Caki2 (cell line): ENCODE measurements around the gene TMPO. TPM values are rescaled to one million over a fixed set of nuclear protein-coding genes. Genes with fewer than 3 reads are reported as not detected.
"Not testable (repeated sequence)": the region's sequence is repeated elsewhere in the genome, so short reads cannot be mapped to it uniquely, and the experiment has no call there.

Experiments used
- DNase-seq: peaks from one replicate; pipeline ENCODE4 v3.0.0-alpha.2; 2015; ENCODE audit warnings: low read depth
- in situ Hi-C: cut with HindIII; loops from 2 replicates; pipeline ENCODE4 v1.10.0; 2016; ENCODE audit warnings: low sequenced_read_pairs, low pct_unique_long_range_greater_than_20kb, mixed read lengths
- total RNA-seq: library from RNA; depleted of rRNA; stranded (reverse); fragments of >200 nt; shearing (Covaris generic); gene quantifications from 2 replicates; pipeline ENCODE4 v1.2.3, GENCODE V29; 2014; ENCODE audit warnings: low replicate concordance; rRNA removed

Gene TMPO
- total RNA-seq = 239 and 264 TPM in 2 replicates

GRCh38 chr12:98515287-98516110 is at the start of gene TMPO:
TSS of gene TMPO (plus strand) at chr12:98515590. CDS start at chr12:98515868, 278 bp downstream.
- peak; percentile 95 for DNase-seq
- in situ Hi-C loops = no loop called here

- DNase-seq = no peak
- in situ Hi-C loops = no loop called here
Measured at GRCh38 chr12:98465950-98466602, 49.3 kb upstream of the TMPO start.

- in situ Hi-C loops = no loop called here
Measured at GRCh38 chr12:98466640-98467400, 48.6 kb upstream of the TMPO start.

DNA sequence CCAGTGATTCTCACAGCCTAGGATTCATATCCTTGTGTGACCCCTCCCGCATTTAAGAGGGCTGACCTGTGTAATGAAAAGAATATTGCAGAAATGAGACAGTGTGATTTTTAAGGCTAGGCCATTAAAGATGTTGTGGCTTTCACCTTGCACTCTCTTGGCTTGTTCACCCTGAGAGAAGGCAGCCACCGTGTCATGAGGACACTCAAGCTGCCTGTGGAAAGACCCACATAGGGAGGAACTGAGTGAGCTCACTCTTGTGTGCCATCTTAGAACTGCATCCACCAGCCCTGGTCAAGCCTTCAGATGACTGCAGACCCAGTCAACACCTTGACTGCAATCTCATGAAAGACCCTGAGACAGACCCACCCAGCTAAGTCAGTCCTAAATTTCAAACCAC is 46.3 kb upstream of the TMPO start:
- DNase-seq = no peak
- in situ Hi-C loops = no loop called here

More at GRCh38 chr12:98466640-98467400, 48.6 kb upstream of the TMPO start:
- no peak for DNase-seq

- no peak for DNase-seq
Measured at GRCh38 chr12:98470469-98471082, 44.8 kb upstream of the TMPO start.

DNA sequence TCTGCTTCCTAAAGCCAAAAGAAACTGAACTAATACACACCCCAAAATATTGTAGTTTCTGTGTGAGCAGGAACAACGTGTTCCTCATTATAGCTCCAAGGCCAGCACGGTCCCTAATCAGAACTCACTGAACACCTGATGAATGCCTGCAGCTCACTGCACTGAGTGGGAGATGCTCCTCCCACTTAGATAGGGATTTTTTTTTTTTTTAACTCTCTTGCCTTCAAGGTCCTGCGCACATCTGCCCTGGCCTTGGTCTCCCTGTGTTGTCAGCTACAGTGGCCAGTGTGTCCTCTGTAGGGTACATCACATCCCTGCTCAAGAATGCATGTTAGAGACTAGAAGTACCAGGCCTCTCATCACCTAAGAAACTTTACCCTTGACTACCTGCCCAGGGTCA is 44.3 kb upstream of the TMPO start:
- DNase-seq = no peak
- in situ Hi-C loops = no loop called here

More at GRCh38 chr12:98470469-98471082, 44.8 kb upstream of the TMPO start:
- in situ Hi-C loops = no loop called here

GRCh38 chr12:98475565-98475908 is 39.9 kb upstream of the TMPO start:
- in situ Hi-C loops = no loop called here
- no peak for DNase-seq

GRCh38 chr12:98478606-98479005 is 36.8 kb upstream of the TMPO start:
- in situ Hi-C loops = no loop called here
- DNase-seq = no peak

DNA sequence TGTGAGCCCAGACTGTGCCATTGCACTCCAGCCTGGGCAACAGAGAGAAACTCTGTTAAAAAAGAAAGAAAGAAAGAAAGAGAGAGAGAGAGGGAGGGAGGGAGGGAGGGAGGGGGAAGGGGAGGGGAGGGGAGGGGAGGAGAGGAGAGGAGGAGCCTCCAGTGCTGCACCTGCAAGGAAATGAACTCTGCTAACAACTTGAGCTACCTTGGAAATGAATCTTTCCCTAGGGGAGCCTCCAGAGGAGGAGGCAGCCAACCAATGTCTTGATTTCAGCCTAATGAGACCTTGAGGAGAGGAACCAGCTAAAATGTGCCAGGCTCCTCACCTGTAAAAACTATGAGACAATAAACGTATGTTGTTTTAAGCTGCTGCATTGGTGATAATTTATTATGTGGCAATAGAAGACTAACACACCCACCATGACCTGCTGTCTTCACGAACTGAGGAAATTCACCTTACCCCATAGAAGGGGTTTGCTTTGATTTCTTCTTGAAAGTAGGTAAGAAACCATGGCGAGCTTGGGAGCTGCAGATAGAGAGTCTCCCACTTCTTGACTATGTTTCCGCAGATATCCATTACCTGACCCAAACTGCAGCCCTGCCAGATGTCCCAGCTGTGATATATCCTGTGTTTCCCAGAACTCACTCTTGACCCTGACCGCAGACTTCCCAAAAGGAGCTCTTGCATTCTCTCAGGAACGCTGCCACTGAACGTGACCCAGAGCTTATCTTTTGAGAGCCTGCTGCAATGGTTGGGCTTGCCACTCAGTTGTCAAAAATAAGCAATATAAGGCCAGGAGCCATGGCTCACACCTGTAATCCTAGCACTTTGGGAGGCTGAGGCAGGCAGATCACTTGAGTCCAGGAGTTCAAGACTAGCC is 31.5 kb upstream of the TMPO start:
- in situ Hi-C loops = no loop called here
- no peak for DNase-seq

DNA sequence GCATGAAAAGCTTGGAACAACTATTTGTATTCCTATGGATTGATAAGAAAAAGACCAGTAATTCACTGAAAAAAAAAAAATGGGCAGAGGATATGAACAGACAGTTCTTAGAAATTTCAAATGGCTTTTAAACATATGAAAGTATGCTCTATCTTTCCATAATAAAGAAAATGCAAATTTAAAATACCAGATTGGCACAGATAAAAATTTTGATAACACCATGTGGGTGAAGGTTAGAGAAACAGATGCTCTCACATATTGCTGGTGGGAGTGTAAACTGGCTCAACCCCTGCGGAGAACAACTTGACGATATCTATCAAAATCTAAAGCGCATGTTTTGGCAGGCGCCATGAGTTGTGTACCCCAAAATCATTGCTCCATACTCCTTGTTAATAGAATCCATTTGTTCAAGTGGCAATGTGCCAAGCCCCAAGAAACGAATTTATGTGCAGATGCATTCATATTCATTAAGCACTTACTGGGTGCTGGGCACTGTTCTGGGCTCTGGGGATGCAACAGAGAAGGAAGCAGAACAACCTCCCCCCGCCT is 29.5 kb upstream of the TMPO start:
- DNase-seq = no peak
- in situ Hi-C loops = no loop called here

- DNase-seq, in situ Hi-C loops: not testable (repeated sequence)
Measured at GRCh38 chr12:98488416-98488815, 27.0 kb upstream of the TMPO start.

DNA sequence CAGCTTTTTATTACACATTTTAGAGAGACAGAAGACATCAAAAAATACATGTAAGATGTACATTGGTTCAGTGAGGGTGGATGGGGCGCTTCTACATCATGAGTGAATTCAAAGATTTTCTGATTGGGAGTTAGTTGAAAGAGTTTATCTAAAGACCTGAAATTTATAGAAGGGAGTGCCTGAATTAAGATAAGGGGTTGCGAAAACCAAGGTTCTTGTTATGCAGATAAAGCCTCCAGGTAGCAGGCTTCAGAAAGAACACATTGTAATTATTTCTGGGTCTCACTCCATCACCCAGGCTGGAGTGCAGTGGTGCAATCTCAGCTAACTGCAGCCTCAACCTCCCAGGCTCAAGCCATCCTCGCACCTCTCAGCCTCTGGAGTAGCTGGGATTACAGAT is 26.2 kb upstream of the TMPO start:
- in situ Hi-C loops = no loop called here
- no peak for DNase-seq

DNA sequence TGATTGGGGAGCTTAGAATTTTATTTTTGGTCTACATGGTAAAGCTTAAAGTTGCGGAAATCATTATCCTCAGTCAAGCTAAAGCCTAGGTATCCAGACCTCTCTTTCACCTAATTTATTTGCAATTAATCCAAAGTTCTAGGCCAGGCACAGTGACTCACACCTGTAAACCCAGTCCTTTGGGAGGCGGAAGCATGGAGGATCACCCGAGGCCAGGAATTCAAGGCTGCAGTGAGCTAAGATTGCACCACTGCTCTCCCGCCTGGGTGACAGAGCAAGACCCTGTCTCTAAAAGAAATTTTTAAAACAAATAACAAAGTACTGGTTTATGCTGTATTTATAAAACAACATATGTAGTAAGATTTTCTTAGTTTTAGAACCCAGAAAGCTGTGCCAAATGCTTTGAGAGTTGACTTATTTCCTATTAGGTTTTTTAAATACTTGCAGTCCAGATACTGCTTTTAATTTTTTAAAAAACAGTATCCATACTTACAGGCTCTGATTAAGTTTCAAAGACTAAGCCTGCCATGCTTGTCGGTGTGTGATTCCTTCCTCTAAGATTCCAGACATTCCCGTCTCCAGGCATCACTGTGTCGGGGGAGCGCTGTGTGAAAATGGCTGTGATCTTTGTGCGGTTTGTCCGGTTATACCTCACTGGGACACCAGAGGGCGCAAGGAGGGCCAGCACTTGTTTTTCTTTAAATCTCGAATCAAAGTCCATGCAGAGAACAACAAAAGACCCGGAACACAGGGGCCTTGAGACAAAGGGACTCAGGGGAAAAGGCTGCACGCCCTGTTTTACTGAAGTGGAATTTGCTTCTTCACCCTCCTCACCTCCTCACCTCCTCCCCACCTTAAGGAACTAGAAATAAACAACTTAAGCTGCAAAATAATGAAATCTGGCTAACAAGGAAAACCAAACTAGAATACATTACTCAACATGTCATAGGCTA is 24.6 kb upstream of the TMPO start:
- in situ Hi-C loops = no loop called here

GRCh38 chr12:98492580-98493140 is 22.7 kb upstream of the TMPO start:
- in situ Hi-C loops = no loop called here
- DNase-seq = no peak

More for the DNA sequence above, 24.6 kb upstream of the TMPO start:
- peak; percentile 92 for DNase-seq

- DNase-seq, in situ Hi-C loops: not testable (repeated sequence)
Measured at GRCh38 chr12:98501266-98501629, 14.1 kb upstream of the TMPO start.

DNA sequence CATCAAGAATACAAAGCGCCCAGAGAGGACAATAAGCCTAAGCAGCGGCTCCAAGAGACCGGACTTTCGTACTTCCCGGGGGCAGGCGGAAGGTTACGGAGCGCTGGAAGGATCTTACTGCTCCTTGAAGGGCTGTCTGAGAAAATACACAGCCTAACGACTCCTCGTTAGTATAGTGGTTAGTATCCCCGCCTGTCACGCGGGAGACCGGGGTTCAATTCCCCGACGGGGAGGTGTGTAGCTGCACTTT is 12.1 kb upstream of the TMPO start:
- peak; percentile 91 for DNase-seq
- in situ Hi-C loops = no loop called here
